Sigmoid colon (tissue), 7 donors: Measurements from ENCODE around the gene CYGB. TPM values are rescaled to one million over a fixed set of nuclear protein-coding genes. Genes with fewer than 3 reads are reported as not detected.

Source experiments
- DNase-seq: peaks from one replicate; pipeline ENCODE4 v3.0.0-alpha.2; 2019
- H3K27ac ChIP-seq, 4 donors: fragments of 200-600 bp; sonication (generic); one replicate each; pipeline ENCODE4 v1.5.1; 2016 to 2019; ENCODE audit warnings: mild to moderate bottlenecking in 1 of 4
- H3K27me3 ChIP-seq, 3 donors: fragments of 200-600 bp; sonication (generic); one replicate each; pipeline ENCODE4 v1.5.1; 2019; ENCODE audit warnings: mild to moderate bottlenecking in 1 of 3
- H3K36me3 ChIP-seq, 4 donors: fragments of 200-600 bp; sonication (generic); one replicate each; pipeline ENCODE4 v1.5.1; 2016 to 2019
- H3K4me1 ChIP-seq, 4 donors: fragments of 200-600 bp; sonication (generic); one replicate each; pipeline ENCODE4 v1.5.1; 2017 to 2019
- H3K4me3 ChIP-seq, 4 donors: fragments of 200-600 bp; sonication (generic); one replicate each; pipeline ENCODE4 v1.5.1; 2017 to 2019; ENCODE audit warnings: mild to moderate bottlenecking in 2 of 4, moderate library complexity in 1 of 4
- H3K9me3 ChIP-seq, 4 donors: fragments of 200-600 bp in 3 of 4; sonication (generic) in 3 of 4; one replicate each; pipeline versions ENCODE4 v1.5.1 to v1.6.1; 2013 to 2019
- CTCF ChIP-seq, 4 experiments: fragments of 450-650 bp in 3 of 4; fragments of 200-600 bp in 1 of 4; IDR thresholded peaks; one replicate each; pipeline ENCODE4 v1.5.1; 2016 to 2019; ENCODE audit warnings: antibody characterized with exemption in 4 of 4, mild to moderate bottlenecking in 3 of 4, moderate library complexity in 2 of 4
- EP300 ChIP-seq, 4 donors: sonication (generic); formaldehyde crosslinking; IDR thresholded peaks; one replicate each; pipeline ENCODE4 v1.6.1; 2017; ENCODE audit warnings: antibody characterized with exemption in 4 of 4
- POLR2A ChIP-seq, 2 donors: fragments of 450-650 bp; IDR thresholded peaks; one replicate each; pipeline ENCODE4 v1.6.1; 2016; ENCODE audit warnings: antibody characterized with exemption in 2 of 2, mild to moderate bottlenecking in 2 of 2, moderate library complexity in 2 of 2
- POLR2AphosphoS5 ChIP-seq, 4 donors: sonication (generic); formaldehyde crosslinking; IDR thresholded peaks; one replicate each; pipeline ENCODE4 v1.6.1; 2017; ENCODE audit warnings: antibody characterized with exemption in 4 of 4
- WGBS, 2 donors: extraction: QIAGEN DNeasy Blood & Tissue Kit; methylation state at CpG; one replicate each; pipeline ENCODE4 v1.1.7; 2013; 5-methylcytosine and 5-hydroxymethylcytosine counted together
- intact Hi-C: fragments of 100-400 bp; cut with DNase I; formaldehyde crosslinking; loops from one replicate; pipeline ENCODE4 v1.15.1; 2023
- polyA plus RNA-seq, 3 donors: library from polyadenylated mRNA; stranded (reverse); fragments of 200-250 nt; gene quantifications; one replicate each; pipeline ENCODE4 v1.2.3, GENCODE V29; 2013
- total RNA-seq, 4 donors: library from RNA; depleted of rRNA; stranded (reverse); fragments of >200 nt; gene quantifications; one replicate each; pipeline ENCODE4 v1.1.0, GENCODE V29; 2016
- donor health status: healthy with polysubstance abuse.
- donor health status: Bipolar disorder and iron deficiency.
- donor health status: healthy.

Gene CYGB
- total and polyA plus RNA-seq, 7 donors, result 9.7 to 33.4 (median 19.0) TPM

GRCh38 chr17:76546556-76547182, 9.2 kb upstream of the CYGB start:
- Histone ChIP-seq H3K27me3 (peaks cover 0 to 24% (median 21%) of the 10 kb centered on the region in 3 donors), H3K9me3 (no peaks in the 10 kb centered on the region), H3K36me3 (no peaks in the 10 kb centered on the region), H3K4me1 (peaks cover 0 to 29% (median 11%) of the 10 kb centered on the region in 4 donors), H3K27ac (no peak overlapping the region), H3K4me3 (no peak overlapping the region)
- WGBS, 2 donors, result 65% methylated on average over 11 of the region's 11 CpGs
- no peak for TF ChIP-seq CTCF (IDR thresholded peaks at IDR 0.05)
- TF ChIP-seq POLR2AphosphoS5 (IDR thresholded peaks at IDR 0.05), result no peak
- TF ChIP-seq POLR2A (IDR thresholded peaks at IDR 0.05), result no peak
- no peak for TF ChIP-seq EP300 (IDR thresholded peaks at IDR 0.05)
- intact Hi-C loops, result loop anchor here (1.0 kb wide), 1 partner anchor 23 kb away; no protein-coding TSS in a partner anchor
- DNase-seq, result no peak

GRCh38 chr17:76545918-76546555, 8.5 kb upstream of the CYGB start:
- Histone ChIP-seq H3K9me3 (no peaks in the 10 kb centered on the region), H3K27ac (no peak overlapping the region), H3K36me3 (no peaks in the 10 kb centered on the region), H3K4me1 (peaks cover 0 to 34% (median 16%) of the 10 kb centered on the region in 4 donors), H3K4me3 (no peak overlapping the region), H3K27me3 (peaks cover 0 to 24% (median 21%) of the 10 kb centered on the region in 3 donors)
- DNase-seq, result no peak
- no peak for TF ChIP-seq POLR2AphosphoS5 (IDR thresholded peaks at IDR 0.05)
- no peak for TF ChIP-seq EP300 (IDR thresholded peaks at IDR 0.05)
- TF ChIP-seq CTCF (IDR thresholded peaks at IDR 0.05), result no peak
- no peak for TF ChIP-seq POLR2A (IDR thresholded peaks at IDR 0.05)
- 77 to 83% methylated on average over 13 of the region's 13 CpGs for WGBS, 2 donors
- intact Hi-C loops, result no loop called here

GRCh38 chr17:76544546-76545365, 7.2 kb upstream of the CYGB start:
- intact Hi-C loops, result no loop called here
- Histone ChIP-seq H3K4me3 (no peak overlapping the region), H3K27me3 (peaks cover 0 to 24% (median 21%) of the 10 kb centered on the region in 3 donors), H3K4me1 (peaks cover 0 to 46% (median 24%) of the 10 kb centered on the region in 4 donors), H3K27ac (peak overlapping the region in 2 of 4 donors; percentile 2 to 17), H3K9me3 (no peaks in the 10 kb centered on the region), H3K36me3 (no peaks in the 10 kb centered on the region)
- TF ChIP-seq POLR2AphosphoS5 (IDR thresholded peaks at IDR 0.05), result peak in 1 of 4 donors; percentile 19
- TF ChIP-seq CTCF (IDR thresholded peaks at IDR 0.05), result no peak
- DNase-seq, result no peak
- 46 to 73% methylated on average over 24 of the region's 24 CpGs for WGBS, 2 donors

GRCh38 chr17:76543826-76544545, 6.5 kb upstream of the CYGB start:
- WGBS, 2 donors, result 53 to 72% methylated on average over 22 of the region's 22 CpGs
- H3K4me3 ChIP-seq, result no peak overlapping the region
- intact Hi-C loops, result no loop called here
- no peaks in the 10 kb centered on the region for H3K9me3 ChIP-seq
- H3K27ac ChIP-seq, result peak overlapping the region in 2 of 4 donors; percentile 2 to 17
- peaks cover 0 to 46% (median 24%) of the 10 kb centered on the region in 4 donors for H3K4me1 ChIP-seq
- TF ChIP-seq EP300 (IDR thresholded peaks at IDR 0.05) (no peak), POLR2AphosphoS5 (IDR thresholded peaks at IDR 0.05) (no peak), POLR2A (IDR thresholded peaks at IDR 0.05) (no peak)
- peaks cover 0 to 25% (median 22%) of the 10 kb centered on the region in 3 donors for H3K27me3 ChIP-seq
- DNase-seq, result no peak
- no peaks in the 10 kb centered on the region for H3K36me3 ChIP-seq
